Progenitor cell of endocrine pancreas (in vitro differentiated cells): Measurements from ENCODE around the gene ZNF692. TPM values are rescaled to one million over a fixed set of nuclear protein-coding genes. Genes with fewer than 3 reads are reported as not detected.
"Not testable (repeated sequence)": the region's sequence is repeated elsewhere in the genome, so short reads cannot be mapped to it uniquely, and the experiment has no call there.

Experiments
- DNase-seq: peaks from one replicate; pipeline ENCODE4 v3.0.0; 2021; ENCODE audit warnings: low spot score; ENCODE audit not compliant: unreplicated experiment
- H3K27ac Mint-ChIP-seq: 2 replicates; pipeline ENCODE4 v1.8.0; 2021; ENCODE audit warnings: mild to moderate bottlenecking, moderate library complexity, mixed read lengths
- H3K27me3 Mint-ChIP-seq: 2 replicates; pipeline ENCODE4 v1.8.0; 2021; ENCODE audit warnings: mixed read lengths
- H3K36me3 Mint-ChIP-seq: 2 replicates; pipeline ENCODE4 v1.8.0; 2022; ENCODE audit warnings: mixed read lengths; ENCODE audit not compliant: insufficient read depth
- H3K4me1 Mint-ChIP-seq: 2 replicates; pipeline ENCODE4 v1.8.0; 2021; ENCODE audit warnings: low read depth, mixed read lengths
- H3K4me3 Mint-ChIP-seq: 2 replicates; pipeline ENCODE4 v1.8.0; 2021; ENCODE audit warnings: low read depth, mild to moderate bottlenecking, moderate library complexity, mixed read lengths
- H3K9me3 Mint-ChIP-seq: 2 replicates; pipeline ENCODE4 v1.8.0; 2021; ENCODE audit warnings: low read depth, mixed read lengths
- total RNA-seq: library from RNA; stranded (reverse); gene quantifications from 2 replicates; pipeline ENCODE4 v1.2.1, GENCODE V29; 2021
- TF ChIP-seq, protein P1 (sequence below): fragments of 200-600 bp; sonication (generic); IDR thresholded peaks from one replicate; pipeline ENCODE4 v1.5.0; 2021; ENCODE audit warnings: antibody characterized with exemption, mild to moderate bottlenecking; ENCODE audit not compliant: unreplicated experiment

Gene ZNF692
- total RNA-seq, 1 donor from 2014 or later = 109 TPM

DNA sequence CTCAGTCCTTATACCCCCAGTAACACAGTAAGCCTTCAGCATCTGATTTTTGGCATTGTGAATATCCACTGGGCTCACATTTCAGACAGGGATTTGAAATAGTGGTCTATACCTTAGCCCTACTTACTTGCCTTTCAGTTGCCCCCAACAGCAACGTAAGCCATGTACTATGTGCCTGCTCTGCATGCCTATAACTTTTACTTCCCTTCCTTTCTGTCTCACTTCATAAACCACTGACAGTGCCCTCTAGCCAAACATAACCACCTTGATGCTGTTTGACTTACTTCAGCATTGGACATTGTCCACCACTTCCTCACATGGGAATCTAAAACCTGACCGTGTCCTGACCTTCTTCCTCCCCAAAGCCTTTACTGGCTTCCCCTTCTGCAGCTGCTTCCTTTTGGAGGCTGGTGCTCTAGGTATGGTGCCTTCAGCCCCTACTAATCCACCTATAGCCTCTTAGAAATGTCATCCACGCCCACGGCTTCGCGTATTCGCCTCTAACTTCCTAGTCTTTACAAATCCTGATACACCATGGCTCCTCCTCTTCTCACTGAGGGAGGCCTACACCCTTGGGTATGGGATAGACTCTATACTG lies 24.4 kb downstream of the ZNF692 start:
- Mint-ChIP-seq H3K27me3 (peaks cover 5% of the 10 kb centered on the region), H3K36me3 (no peaks in the 10 kb centered on the region), H3K9me3 (no peaks in the 10 kb centered on the region), H3K4me3 (no peak overlapping the region), H3K4me1 (peaks cover 3% of the 10 kb centered on the region), H3K27ac (no peak overlapping the region)
- no peak for DNase-seq
- TF ChIP-seq, protein P1, sequence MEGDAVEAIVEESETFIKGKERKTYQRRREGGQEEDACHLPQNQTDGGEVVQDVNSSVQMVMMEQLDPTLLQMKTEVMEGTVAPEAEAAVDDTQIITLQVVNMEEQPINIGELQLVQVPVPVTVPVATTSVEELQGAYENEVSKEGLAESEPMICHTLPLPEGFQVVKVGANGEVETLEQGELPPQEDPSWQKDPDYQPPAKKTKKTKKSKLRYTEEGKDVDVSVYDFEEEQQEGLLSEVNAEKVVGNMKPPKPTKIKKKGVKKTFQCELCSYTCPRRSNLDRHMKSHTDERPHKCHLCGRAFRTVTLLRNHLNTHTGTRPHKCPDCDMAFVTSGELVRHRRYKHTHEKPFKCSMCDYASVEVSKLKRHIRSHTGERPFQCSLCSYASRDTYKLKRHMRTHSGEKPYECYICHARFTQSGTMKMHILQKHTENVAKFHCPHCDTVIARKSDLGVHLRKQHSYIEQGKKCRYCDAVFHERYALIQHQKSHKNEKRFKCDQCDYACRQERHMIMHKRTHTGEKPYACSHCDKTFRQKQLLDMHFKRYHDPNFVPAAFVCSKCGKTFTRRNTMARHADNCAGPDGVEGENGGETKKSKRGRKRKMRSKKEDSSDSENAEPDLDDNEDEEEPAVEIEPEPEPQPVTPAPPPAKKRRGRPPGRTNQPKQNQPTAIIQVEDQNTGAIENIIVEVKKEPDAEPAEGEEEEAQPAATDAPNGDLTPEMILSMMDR = no peak

DNA sequence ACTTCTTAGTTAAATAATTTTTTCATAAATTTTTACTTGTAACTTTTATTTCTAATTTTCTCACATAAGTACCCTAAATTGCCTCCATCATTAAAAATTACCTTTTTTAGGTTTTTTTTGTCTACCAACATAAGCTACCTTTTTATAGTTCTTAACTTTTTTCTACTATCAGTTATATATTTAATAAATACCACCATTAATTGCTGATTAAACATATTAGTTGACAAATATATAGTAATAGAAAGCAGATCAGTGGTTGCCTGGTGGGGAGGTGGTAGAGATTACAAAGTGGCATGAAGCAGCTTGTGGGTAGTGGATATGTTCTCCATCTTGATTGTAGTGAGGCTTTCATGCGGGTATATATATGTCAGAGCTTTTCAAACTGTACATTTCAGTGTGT lies 27.0 kb downstream of the ZNF692 start:
- no peak overlapping the region for H3K4me3 Mint-ChIP-seq
- no peaks in the 10 kb centered on the region for H3K9me3 Mint-ChIP-seq
- peaks cover 2% of the 10 kb centered on the region for H3K4me1 Mint-ChIP-seq
- no peak overlapping the region for H3K27ac Mint-ChIP-seq
- DNase-seq = no peak
- peaks cover 5% of the 10 kb centered on the region for H3K27me3 Mint-ChIP-seq
- TF ChIP-seq, protein P1 = no peak
- no peaks in the 10 kb centered on the region for H3K36me3 Mint-ChIP-seq

DNA sequence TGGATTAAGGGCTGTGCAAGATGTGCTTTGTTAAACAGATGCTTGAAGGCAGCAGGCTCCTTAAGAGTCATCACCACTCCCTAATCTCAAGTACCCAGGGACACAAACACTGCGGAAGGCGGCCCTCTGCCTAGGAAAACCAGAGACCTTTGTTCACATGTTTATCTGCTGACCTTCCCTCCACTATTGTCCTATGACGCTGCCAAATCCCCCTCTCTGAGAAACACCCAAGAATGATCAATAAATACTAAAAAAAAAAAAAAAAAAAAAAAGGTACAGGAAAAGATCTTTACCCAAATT lies 28.2 kb downstream of the ZNF692 start:
- not testable (repeated sequence) for H3K27me3 Mint-ChIP-seq, H3K36me3 Mint-ChIP-seq, H3K9me3 Mint-ChIP-seq, DNase-seq, H3K4me1 Mint-ChIP-seq, H3K4me3 Mint-ChIP-seq
- peak overlapping the region; percentile 49 for H3K27ac Mint-ChIP-seq

DNA sequence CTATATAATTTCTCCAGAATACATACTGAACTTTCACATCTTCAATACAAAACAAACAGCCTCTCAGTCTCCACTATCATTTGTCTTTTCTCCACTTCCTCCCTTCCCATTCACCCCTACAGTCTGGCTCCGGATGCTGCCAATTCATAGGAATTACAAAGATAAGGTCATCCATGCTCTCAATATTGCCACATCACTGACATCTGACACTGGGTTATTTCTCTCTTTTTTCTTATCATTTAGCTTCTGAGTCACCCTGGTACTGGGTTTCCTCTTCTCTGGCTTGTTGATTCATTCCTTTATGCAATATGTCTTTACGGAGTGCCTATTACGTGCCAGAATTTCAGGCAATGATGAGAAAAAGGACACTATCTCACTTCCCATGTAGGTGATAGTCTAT lies 30.0 kb downstream of the ZNF692 start:
- no peaks in the 10 kb centered on the region for H3K9me3 Mint-ChIP-seq
- peak overlapping the region; percentile 69 for H3K27ac Mint-ChIP-seq
- peaks cover 5% of the 10 kb centered on the region for H3K27me3 Mint-ChIP-seq
- no peak for DNase-seq
- H3K36me3 Mint-ChIP-seq = peaks cover 5% of the 10 kb centered on the region
- no peak overlapping the region for H3K4me3 Mint-ChIP-seq
- peaks cover 25% of the 10 kb centered on the region for H3K4me1 Mint-ChIP-seq
- TF ChIP-seq, protein P1 = no peak

DNA sequence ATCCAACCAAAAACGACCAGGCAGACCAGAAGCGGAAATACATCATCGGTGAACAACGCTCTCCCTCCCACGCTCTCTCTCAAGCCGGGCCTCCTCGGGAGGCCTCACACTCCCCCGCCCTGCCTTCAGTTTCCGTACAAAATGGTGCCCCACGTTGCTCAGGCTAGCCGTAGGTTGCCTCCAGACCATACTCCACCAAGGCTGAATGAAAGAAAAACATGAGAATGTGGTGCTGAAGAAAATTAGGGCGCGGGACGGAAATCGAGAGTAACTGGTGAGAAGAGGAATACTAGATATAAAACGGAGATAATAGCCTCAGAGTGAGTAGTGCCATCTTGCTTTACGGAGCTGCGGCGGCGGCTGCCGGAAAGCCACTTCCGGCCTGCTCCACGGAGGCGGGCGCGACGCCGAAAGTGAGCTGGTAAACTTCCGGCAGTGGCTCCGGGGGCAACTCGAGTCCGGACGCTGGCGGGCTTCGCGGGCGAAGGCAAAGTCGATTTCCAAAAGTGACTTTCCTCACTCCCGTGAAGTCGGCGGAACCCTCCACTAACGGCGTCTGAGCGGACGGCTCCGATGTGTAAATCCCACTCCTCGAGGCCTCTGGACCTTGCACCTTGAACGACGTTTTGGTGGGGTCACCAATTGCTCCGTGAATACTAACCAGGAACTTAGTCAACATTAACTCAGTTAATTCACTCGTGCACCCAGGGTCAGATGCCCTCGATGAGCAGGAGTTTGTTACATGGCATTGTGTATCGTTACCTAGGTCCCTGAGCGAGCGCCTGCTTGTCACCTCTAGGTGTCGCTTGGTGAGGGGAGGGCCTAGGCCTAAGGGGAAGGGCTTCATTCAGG lies 32.8 kb downstream of the ZNF692 start, which contains the start of gene SH3BP5L:
Gene SH3BP5L, minus strand, starts transcription at position 7 of the 852 bp plus-strand sequence. CDS start 980 bp downstream, outside the sequence.
- no peaks in the 10 kb centered on the region for H3K27me3 Mint-ChIP-seq
- H3K36me3 Mint-ChIP-seq = peaks cover 7% of the 10 kb centered on the region
- TF ChIP-seq, protein P1 = peak; percentile 66
- H3K9me3 Mint-ChIP-seq = no peaks in the 10 kb centered on the region
- peak; percentile 70 for DNase-seq
- H3K27ac Mint-ChIP-seq = peak within 1 kb of the TSS; percentile 99
- peak within 1 kb of the TSS; percentile 95 for H3K4me3 Mint-ChIP-seq
- H3K4me1 Mint-ChIP-seq = peaks cover 28% of the 10 kb centered on the region
